Gastrocnemius medialis (tissue), 4 donors: ENCODE measurements around the gene CIART. TPM values are rescaled to one million over a fixed set of nuclear protein-coding genes. Genes with fewer than 3 reads are reported as not detected.
"Not testable (repeated sequence)": the region's sequence is repeated elsewhere in the genome, so short reads cannot be mapped to it uniquely, and the experiment has no call there.

Experiments
- ATAC-seq, 2 donors: fragments of 150-250 bp; one replicate each; pipeline ENCODE4 v1.9.1; 2016
- DNase-seq, 2 donors: peaks; one replicate each; pipeline ENCODE4 v3.0.0-alpha.2; 2019
- H3K27ac ChIP-seq, 4 donors: fragments of 200-600 bp; sonication (generic); 1 replicate in 1 of 4; 2 replicates in 3 of 4; pipeline ENCODE4 v1.5.1; 2016 to 2018; ENCODE audit warnings: mild to moderate bottlenecking in 2 of 4, moderate library complexity in 1 of 4
- H3K27me3 ChIP-seq, 3 donors: fragments of 200-600 bp; sonication (generic) in 2 of 3; 1 replicate in 1 of 3; 2 replicates in 2 of 3; pipeline versions ENCODE4 v1.5.1 to v1.6.0; 2016 to 2019; ENCODE audit warnings: mild to moderate bottlenecking in 1 of 3, moderate library complexity in 1 of 3
- H3K36me3 ChIP-seq, 2 donors: fragments of 200-600 bp; sonication (generic) in 1 of 2; one replicate each; pipeline ENCODE4 v1.5.1; 2017 to 2018
- H3K4me1 ChIP-seq, 2 donors: fragments of 200-600 bp; sonication (generic) in 1 of 2; one replicate each; pipeline ENCODE4 v1.5.1; 2016 to 2017; ENCODE audit warnings: mild to moderate bottlenecking in 2 of 2
- H3K4me3 ChIP-seq, 4 donors: fragments of 200-600 bp; sonication (generic) in 3 of 4; 1 replicate in 1 of 4; 2 replicates in 3 of 4; pipeline ENCODE4 v1.5.1; 2016 to 2019; ENCODE audit warnings: mild to moderate bottlenecking in 2 of 4
- H3K9me3 ChIP-seq, 3 donors: fragments of 200-600 bp; sonication (generic) in 2 of 3; 1 replicate in 1 of 3; 2 replicates in 2 of 3; pipeline ENCODE4 v1.5.1; 2016 to 2019
- POLR2A ChIP-seq, 2 donors: fragments of 450-650 bp; IDR thresholded peaks; one replicate each; pipeline ENCODE4 v1.6.1; 2017; ENCODE audit warnings: antibody characterized with exemption in 2 of 2, mild to moderate bottlenecking in 2 of 2, moderate library complexity in 2 of 2
- in situ Hi-C, 4 donors: fragments of 200-750 bp; cut with MboI; loops; one replicate each; pipeline versions ENCODE4 v1.15.0 to v1.8.0; 2017; ENCODE audit warnings: low sequenced_read_pairs in 4 of 4
- intact Hi-C: fragments of 100-400 bp; cut with DNase I; formaldehyde crosslinking; loops from one replicate; pipeline ENCODE4 v1.15.1; 2023; ENCODE audit warnings: low total_unique reads
- total RNA-seq, 4 donors: library from RNA; depleted of rRNA; stranded (reverse); fragments of >200 nt; gene quantifications; one replicate each; pipeline versions ENCODE4 v1.1.0 to v1.2.3, GENCODE V29; 2016
- TF ChIP-seq, protein P1 (sequence below), 5 experiments: fragments of 450-650 bp in 3 of 5; fragments of 200-600 bp in 2 of 5; sonication (generic) in 2 of 5; IDR thresholded peaks in 4 of 5; conservative IDR thresholded peaks in 1 of 5; 1 replicate in 4 of 5; 2 replicates in 1 of 5; pipeline ENCODE4 v1.5.1; 2016 to 2019; ENCODE audit warnings: antibody characterized with exemption in 5 of 5, mild to moderate bottlenecking in 3 of 5, moderate library complexity in 3 of 5

The CIART gene
- total RNA-seq, 4 donors from 2014 or later, result 8.2 to 15.8 (median 11.7) TPM

DNA sequence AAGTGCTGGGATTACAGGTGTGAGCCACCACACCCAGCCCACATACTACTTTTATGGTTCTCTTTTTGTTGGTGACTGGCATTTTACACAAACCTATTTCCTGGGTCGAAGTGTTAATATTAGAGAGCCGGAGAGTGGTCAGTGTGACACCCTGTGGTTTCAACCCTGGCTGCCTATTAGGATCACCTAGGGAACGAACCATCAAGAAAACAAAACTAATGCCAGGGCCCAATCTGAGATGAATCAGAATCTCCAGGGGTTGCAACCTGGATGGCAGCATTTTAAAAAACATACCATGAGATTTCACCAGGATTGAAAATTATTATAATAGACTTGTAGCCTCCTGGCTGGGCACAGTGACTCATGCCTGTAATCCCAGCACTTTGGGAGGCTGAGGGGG, 17.4 kb downstream of the CIART start:
- peaks cover 0 to 54% of the 10 kb centered on the region in 2 donors for H3K36me3 ChIP-seq
- H3K9me3 ChIP-seq, result no peaks in the 10 kb centered on the region
- DNase-seq, result no peak
- intact Hi-C loops, result no loop called here
- peaks cover under 1 to 4% of the 10 kb centered on the region in 2 donors for H3K4me1 ChIP-seq
- H3K27me3 ChIP-seq, result no peaks in the 10 kb centered on the region
- no peak overlapping the region for H3K27ac ChIP-seq
- ATAC-seq, result no peak
- no peak overlapping the region for H3K4me3 ChIP-seq
- in situ Hi-C loops, result no loop called here
- TF ChIP-seq, protein P1, sequence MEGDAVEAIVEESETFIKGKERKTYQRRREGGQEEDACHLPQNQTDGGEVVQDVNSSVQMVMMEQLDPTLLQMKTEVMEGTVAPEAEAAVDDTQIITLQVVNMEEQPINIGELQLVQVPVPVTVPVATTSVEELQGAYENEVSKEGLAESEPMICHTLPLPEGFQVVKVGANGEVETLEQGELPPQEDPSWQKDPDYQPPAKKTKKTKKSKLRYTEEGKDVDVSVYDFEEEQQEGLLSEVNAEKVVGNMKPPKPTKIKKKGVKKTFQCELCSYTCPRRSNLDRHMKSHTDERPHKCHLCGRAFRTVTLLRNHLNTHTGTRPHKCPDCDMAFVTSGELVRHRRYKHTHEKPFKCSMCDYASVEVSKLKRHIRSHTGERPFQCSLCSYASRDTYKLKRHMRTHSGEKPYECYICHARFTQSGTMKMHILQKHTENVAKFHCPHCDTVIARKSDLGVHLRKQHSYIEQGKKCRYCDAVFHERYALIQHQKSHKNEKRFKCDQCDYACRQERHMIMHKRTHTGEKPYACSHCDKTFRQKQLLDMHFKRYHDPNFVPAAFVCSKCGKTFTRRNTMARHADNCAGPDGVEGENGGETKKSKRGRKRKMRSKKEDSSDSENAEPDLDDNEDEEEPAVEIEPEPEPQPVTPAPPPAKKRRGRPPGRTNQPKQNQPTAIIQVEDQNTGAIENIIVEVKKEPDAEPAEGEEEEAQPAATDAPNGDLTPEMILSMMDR (IDR thresholded peaks at IDR 0.05 in 4 of 5, conservative IDR thresholded peaks at IDR 0.05 in 1 of 5), result no peak
- no peak for TF ChIP-seq POLR2A (IDR thresholded peaks at IDR 0.05)

GRCh38 chr1:150302338-150302737, 20.0 kb downstream of the CIART start:
- no peak for TF ChIP-seq POLR2A (IDR thresholded peaks at IDR 0.05)
- TF ChIP-seq, protein P1 (IDR thresholded peaks at IDR 0.05 in 4 of 5, conservative IDR thresholded peaks at IDR 0.05 in 1 of 5), result no peak
- no peaks in the 10 kb centered on the region for H3K9me3 ChIP-seq

GRCh38 chr1:150302902-150303301, 20.5 kb downstream of the CIART start:
- Histone ChIP-seq H3K4me1 (peaks cover 0 to 4% of the 10 kb centered on the region in 2 donors), H3K36me3 (peaks cover 0 to 43% of the 10 kb centered on the region in 2 donors), H3K27ac (no peak overlapping the region), H3K27me3 (no peaks in the 10 kb centered on the region), H3K4me3 (no peak overlapping the region), H3K9me3 (no peaks in the 10 kb centered on the region)
- DNase-seq (no peak), ATAC-seq (no peak)
- intact Hi-C loops (no loop called here), in situ Hi-C loops (no loop called here)
- TF ChIP-seq, protein P1 (IDR thresholded peaks at IDR 0.05 in 4 of 5, conservative IDR thresholded peaks at IDR 0.05 in 1 of 5), result no peak
- no peak for TF ChIP-seq POLR2A (IDR thresholded peaks at IDR 0.05)

More at GRCh38 chr1:150302338-150302737, 20.0 kb downstream of the CIART start:
- Histone ChIP-seq H3K27ac (no peak overlapping the region), H3K27me3 (no peaks in the 10 kb centered on the region), H3K36me3 (peaks cover 0 to 47% of the 10 kb centered on the region in 2 donors), H3K4me1 (peaks cover 0 to 4% of the 10 kb centered on the region in 2 donors), H3K4me3 (no peak overlapping the region)
- intact Hi-C loops (no loop called here), in situ Hi-C loops (no loop called here)
- ATAC-seq, result no peak
- no peak for DNase-seq

DNA sequence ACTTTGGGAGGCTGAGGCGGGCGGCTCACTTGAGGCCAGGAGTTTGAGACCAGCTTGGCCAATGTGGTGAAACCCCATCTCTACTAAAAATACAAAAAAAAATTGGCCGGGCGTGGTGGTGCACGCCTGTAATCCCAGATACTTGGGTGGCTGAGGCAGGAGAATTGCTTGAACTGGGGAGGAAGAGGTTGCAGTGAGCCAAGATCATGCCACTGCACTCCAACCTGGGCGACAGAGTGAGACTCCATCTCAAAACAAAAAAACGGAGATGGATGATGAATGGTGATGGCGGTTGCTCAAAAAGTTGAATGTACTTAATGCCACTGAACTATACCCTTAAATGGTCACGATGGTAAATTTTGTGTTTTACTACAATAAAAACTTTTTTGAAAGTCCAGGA, 26.2 kb downstream of the CIART start:
- intact Hi-C loops, result not testable (repeated sequence)

DNA sequence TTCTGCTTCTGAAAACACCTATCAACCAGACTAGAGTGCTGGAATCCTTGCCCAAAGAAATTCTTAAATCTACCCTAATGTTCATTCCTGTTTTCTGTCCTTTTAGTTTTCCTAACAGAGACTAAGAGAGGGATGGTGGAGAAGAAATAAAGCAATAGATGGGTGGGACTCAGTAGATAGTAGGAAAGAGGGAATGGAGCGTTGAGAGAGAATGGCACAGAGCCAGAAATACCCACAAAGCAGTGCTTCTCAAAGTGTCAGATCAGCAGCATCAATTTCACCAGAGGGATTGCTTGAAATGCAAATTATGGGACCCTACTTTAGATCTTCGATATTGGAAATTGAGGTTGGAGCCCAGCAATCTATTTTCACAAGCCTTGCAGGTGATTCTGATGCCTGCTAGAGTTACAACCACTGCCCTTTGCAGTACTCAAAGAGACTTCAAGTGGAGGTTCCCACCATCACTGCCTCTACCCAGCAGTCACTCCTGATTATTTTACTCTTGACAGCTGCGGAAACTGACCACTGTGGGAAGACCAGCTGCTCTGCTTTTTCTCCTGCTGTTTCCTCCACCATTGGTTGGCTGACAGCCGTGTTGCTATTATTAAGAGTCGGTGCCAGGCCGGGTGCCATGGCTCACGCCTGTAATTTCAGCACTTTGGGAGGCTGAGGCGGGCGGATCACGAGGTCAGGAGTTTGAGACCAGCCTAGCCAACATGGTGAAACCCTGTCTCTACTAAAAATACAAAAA, 27.6 kb downstream of the CIART start:
- no peaks in the 10 kb centered on the region for H3K27me3 ChIP-seq
- no peak overlapping the region for H3K4me3 ChIP-seq
- H3K27ac ChIP-seq, result no peak overlapping the region
- intact Hi-C loops, result no loop called here
- TF ChIP-seq, protein P1 (IDR thresholded peaks at IDR 0.05 in 4 of 5, conservative IDR thresholded peaks at IDR 0.05 in 1 of 5), result no peak
- no peak for TF ChIP-seq POLR2A (IDR thresholded peaks at IDR 0.05)
- DNase-seq (no peak), ATAC-seq (no peak)
- in situ Hi-C loops, result no loop called here
- H3K36me3 ChIP-seq, result peaks cover 0 to 7% of the 10 kb centered on the region in 2 donors
- no peaks in the 10 kb centered on the region for H3K4me1 ChIP-seq
- H3K9me3 ChIP-seq, result no peaks in the 10 kb centered on the region

More for the DNA sequence above, 26.2 kb downstream of the CIART start:
- H3K9me3 ChIP-seq, H3K36me3 ChIP-seq, H3K27me3 ChIP-seq, H3K4me1 ChIP-seq, in situ Hi-C loops, H3K27ac ChIP-seq, ATAC-seq, DNase-seq, H3K4me3 ChIP-seq: not testable (repeated sequence)
